RWPE2 (cell line): Measurements from ENCODE around the gene ZSWIM6.

Experiments
- ATAC-seq: fragments of 200-7000 bp; cut with Tn5 transposase; 3 replicates; pipeline ENCODE4 v1.9.1; 2021; ENCODE audit warnings: low read depth
- DNase-seq: peaks from one replicate; pipeline ENCODE4 v3.0.0-alpha.2; 2020; ENCODE audit warnings: low spot score
- H3K27ac ChIP-seq: fragments of 450-650 bp; 2 replicates; pipeline ENCODE4 v1.5.1; 2017; ENCODE audit warnings: mild to moderate bottlenecking; ENCODE audit not compliant: poor library complexity, severe bottlenecking
- H3K27me3 ChIP-seq: fragments of 250-450 bp; sonication (Bioruptor Pico); 2 replicates; pipeline ENCODE4 v1.5.1; 2021; ENCODE audit warnings: mild to moderate bottlenecking, moderate library complexity; ENCODE audit not compliant: insufficient read depth, poor library complexity, severe bottlenecking
- H3K36me3 ChIP-seq: fragments of 250-450 bp; sonication (Bioruptor Pico); 2 replicates; pipeline ENCODE4 v1.5.1; 2020; ENCODE audit warnings: low read depth, mild to moderate bottlenecking, moderate library complexity
- H3K4me1 ChIP-seq: fragments of 250-450 bp; sonication (Bioruptor Pico); 2 replicates; pipeline ENCODE4 v1.5.1; 2021; ENCODE audit warnings: mild to moderate bottlenecking, moderate library complexity; ENCODE audit not compliant: insufficient read depth, poor library complexity, severe bottlenecking
- H3K4me3 ChIP-seq: fragments of 250-450 bp; sonication (Bioruptor Pico); 2 replicates; pipeline ENCODE4 v1.5.1; 2021; ENCODE audit warnings: mild to moderate bottlenecking, moderate library complexity; ENCODE audit not compliant: severe bottlenecking
- H3K9me3 ChIP-seq: fragments of 250-450 bp; sonication (Bioruptor Pico); 2 replicates; pipeline ENCODE4 v1.5.1; 2021; ENCODE audit warnings: mild to moderate bottlenecking, moderate library complexity; ENCODE audit not compliant: severe bottlenecking
- TF ChIP-seq, protein P1 (sequence below): fragments of 450-650 bp; IDR thresholded peaks from one replicate; pipeline ENCODE4 v1.5.1; 2017; ENCODE audit warnings: mild to moderate bottlenecking, moderate library complexity; ENCODE audit not compliant: poor library complexity, severe bottlenecking

ZSWIM6 gene

DNA sequence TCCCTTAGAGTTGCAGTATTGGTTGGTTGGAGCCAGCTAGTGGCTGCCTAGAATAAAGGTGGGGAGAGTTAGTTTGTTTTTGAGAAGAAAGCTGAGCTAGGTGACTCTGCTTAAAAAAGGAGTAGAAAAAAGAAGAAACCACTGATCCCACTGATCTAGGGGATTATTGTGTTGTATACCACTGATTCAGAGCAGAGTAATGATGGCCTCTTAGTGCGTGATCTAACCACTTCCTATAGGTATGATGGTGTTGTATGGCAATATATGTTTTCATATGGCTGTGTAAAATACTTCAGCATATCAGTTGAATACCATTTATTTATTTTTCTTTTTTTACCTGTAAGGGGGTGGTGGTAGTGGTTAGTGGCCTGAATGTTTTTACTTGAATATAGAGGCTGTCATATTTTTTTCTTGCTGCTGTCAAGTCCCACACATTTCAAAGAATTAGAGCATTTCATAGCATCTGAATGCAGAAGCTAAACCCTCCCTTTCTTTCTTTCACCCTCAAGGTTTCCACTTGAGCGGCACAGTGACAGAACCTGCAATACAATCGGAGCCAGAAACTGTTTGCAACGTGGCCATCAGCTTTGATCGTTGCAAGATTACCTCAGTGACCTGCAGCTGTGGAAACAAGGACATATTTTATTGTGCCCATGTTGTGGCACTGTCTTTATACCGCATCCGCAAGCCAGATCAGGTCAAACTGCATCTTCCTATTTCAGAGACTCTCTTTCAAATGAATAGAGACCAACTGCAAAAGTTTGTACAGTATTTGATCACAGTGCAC lies 140.3 kb downstream of the ZSWIM6 start:
- Histone ChIP-seq H3K36me3 (peaks cover 43% of the 10 kb centered on the region), H3K27me3 (no peaks in the 10 kb centered on the region), H3K4me1 (peaks cover 2% of the 10 kb centered on the region), H3K4me3 (no peak overlapping the region), H3K27ac (no peak overlapping the region), H3K9me3 (no peaks in the 10 kb centered on the region)
- ATAC-seq = no peak
- DNase-seq = no peak
- TF ChIP-seq, protein P1, sequence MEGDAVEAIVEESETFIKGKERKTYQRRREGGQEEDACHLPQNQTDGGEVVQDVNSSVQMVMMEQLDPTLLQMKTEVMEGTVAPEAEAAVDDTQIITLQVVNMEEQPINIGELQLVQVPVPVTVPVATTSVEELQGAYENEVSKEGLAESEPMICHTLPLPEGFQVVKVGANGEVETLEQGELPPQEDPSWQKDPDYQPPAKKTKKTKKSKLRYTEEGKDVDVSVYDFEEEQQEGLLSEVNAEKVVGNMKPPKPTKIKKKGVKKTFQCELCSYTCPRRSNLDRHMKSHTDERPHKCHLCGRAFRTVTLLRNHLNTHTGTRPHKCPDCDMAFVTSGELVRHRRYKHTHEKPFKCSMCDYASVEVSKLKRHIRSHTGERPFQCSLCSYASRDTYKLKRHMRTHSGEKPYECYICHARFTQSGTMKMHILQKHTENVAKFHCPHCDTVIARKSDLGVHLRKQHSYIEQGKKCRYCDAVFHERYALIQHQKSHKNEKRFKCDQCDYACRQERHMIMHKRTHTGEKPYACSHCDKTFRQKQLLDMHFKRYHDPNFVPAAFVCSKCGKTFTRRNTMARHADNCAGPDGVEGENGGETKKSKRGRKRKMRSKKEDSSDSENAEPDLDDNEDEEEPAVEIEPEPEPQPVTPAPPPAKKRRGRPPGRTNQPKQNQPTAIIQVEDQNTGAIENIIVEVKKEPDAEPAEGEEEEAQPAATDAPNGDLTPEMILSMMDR = no peak

DNA sequence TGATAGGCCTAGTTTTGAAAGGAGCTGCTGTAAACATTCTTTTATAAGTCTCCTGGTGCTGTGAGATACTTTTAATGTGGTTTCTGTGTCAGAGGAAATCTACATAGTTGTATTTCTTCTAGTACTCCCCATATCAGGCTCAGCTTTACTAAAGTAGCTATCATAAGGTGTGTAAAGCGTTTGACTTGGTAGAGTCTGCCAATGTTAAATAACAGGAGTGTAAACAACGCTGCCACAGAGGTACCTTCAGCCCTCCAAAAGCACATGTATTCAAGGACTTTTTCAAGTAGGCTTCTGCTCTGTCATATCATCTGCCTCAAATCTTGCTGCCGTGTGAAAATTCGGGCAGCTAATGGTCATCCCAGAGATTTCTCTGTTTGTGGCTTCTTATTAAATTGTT lies 142.7 kb downstream of the ZSWIM6 start:
- TF ChIP-seq, protein P1 = no peak
- Histone ChIP-seq H3K9me3 (no peaks in the 10 kb centered on the region), H3K4me1 (no peaks in the 10 kb centered on the region), H3K36me3 (peaks cover 52% of the 10 kb centered on the region), H3K4me3 (no peak overlapping the region), H3K27me3 (no peaks in the 10 kb centered on the region), H3K27ac (no peak overlapping the region)
- no peak for DNase-seq
- no peak for ATAC-seq

DNA sequence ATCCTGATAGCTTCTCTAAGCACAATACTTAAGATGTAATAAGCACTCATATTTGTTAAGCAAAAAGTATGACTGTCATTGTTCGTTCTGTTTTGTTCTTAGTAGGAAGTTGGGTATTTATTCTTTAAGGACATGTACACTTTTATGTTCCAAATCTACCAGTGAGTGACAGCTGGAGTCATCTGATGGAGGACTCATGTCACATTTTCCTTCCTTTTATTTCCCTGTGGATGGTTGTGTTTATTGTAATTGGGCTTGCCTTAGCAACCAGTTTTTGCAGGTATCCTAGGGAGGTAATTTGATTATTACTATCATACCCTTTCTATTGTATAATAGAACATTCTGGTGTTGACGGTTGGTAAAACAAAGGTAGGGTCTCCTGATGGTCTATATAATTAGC lies 145.7 kb downstream of the ZSWIM6 start:
- Histone ChIP-seq H3K27ac (no peak overlapping the region), H3K4me1 (no peaks in the 10 kb centered on the region), H3K9me3 (no peaks in the 10 kb centered on the region), H3K27me3 (no peaks in the 10 kb centered on the region), H3K4me3 (no peak overlapping the region), H3K36me3 (peaks cover 46% of the 10 kb centered on the region)
- DNase-seq = no peak
- no peak for ATAC-seq
- TF ChIP-seq, protein P1 = no peak

DNA sequence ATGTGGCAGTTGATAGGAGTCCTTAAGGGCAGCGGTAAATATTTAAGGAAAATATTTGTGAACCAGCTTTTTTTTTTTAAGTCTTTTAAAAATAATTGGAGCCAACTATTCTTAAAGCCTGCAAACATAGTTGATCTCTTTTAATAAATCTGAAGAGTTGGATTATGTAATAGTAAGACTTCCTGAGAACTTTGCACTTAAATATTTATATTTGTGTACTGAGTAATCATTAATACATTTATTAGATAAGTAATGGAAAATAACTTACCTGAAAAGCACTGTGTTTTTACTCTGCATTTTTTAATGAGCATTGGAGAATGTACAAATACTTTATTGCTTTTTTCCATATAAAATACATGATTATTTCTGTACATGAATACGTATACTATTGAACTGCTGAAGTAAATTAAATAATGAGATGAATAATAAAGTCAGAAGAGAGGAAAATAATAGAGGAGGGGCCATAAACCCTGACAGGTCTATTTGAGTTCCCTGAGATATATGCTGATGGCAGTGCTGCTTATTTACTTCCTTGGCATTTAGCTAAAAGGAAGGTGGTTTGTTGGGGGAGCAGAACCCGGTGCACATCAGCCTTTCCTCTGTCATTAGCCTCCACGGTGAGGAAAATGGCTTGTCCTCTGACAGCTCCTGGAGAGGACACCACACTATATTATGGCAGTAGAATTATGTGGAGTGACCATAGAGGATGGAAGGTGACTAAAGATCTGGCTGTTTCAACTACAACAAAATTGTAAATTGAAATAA lies 148.0 kb downstream of the ZSWIM6 start:
- H3K36me3 ChIP-seq = peaks cover 26% of the 10 kb centered on the region
- DNase-seq = no peak
- H3K4me1 ChIP-seq = no peaks in the 10 kb centered on the region
- H3K4me3 ChIP-seq = no peak overlapping the region
- no peaks in the 10 kb centered on the region for H3K9me3 ChIP-seq
- no peak for ATAC-seq
- no peak overlapping the region for H3K27ac ChIP-seq
- TF ChIP-seq, protein P1 = no peak
- H3K27me3 ChIP-seq = no peaks in the 10 kb centered on the region
